Endothelial cell of umbilical vein (primary cell): ENCODE data around the gene ZP2.

Experiments used
- CTCF ChIP-seq, 2 donors: IDR thresholded peaks; 1 replicate in 1 of 2; 2 replicates in 1 of 2; pipeline ENCODE4 v1.5.1; 2011; ENCODE audit warnings: low read length in 2 of 2, mild to moderate bottlenecking in 2 of 2, moderate library complexity in 2 of 2, control low read depth in 1 of 2, inconsistent platforms in 1 of 2, low read depth in 1 of 2; ENCODE audit not compliant: insufficient read depth in 1 of 2; ENCODE audit errors: extremely low read depth in 1 of 2
- EZH2 ChIP-seq: IDR thresholded peaks from 2 replicates; pipeline ENCODE4 v1.6.1; 2012; ENCODE audit warnings: borderline replicate concordance, low read depth, mild to moderate bottlenecking, moderate library complexity, low read length, inconsistent platforms; ENCODE audit not compliant: severe bottlenecking
- JUN ChIP-seq: IDR thresholded peaks from 2 replicates; pipeline ENCODE4 v1.6.1; 2011; ENCODE audit warnings: borderline replicate concordance, low read depth; ENCODE audit not compliant: insufficient read length, insufficient read depth
- MAX ChIP-seq: IDR thresholded peaks from 2 replicates; pipeline ENCODE4 v1.6.1; 2011; ENCODE audit not compliant: insufficient read depth, insufficient read length
- POLR2A ChIP-seq: IDR thresholded peaks from 2 replicates; pipeline ENCODE4 v1.6.1; 2012; ENCODE audit warnings: low read depth, mild to moderate bottlenecking, control low read depth, low read length
- POLR2AphosphoS5 ChIP-seq: IDR thresholded peaks from 2 replicates; pipeline ENCODE4 v1.6.1; 2012; ENCODE audit warnings: low read depth, mild to moderate bottlenecking, control low read depth, low read length, moderate library complexity; ENCODE audit not compliant: insufficient read depth

- TF ChIP-seq CTCF (IDR thresholded peaks at IDR 0.05; ENCODE audit: extremely low read depth in 1 of 2, insufficient read depth in 1 of 2, low read depth in 1 of 2, low read length in 2 of 2) (no peak), JUN (no peak), EZH2 (no peak), MAX (no peak), POLR2AphosphoS5 (no peak), POLR2A (no peak)
Observed at GRCh38 chr16:21175397-21175796, 36.0 kb downstream of the ZP2 start.
